ENCODE results near the gene FUT9.

The FUT9 gene

GRCh38 chr6:96066376-96066775 lies 50.6 kb downstream of the FUT9 start:
- Histone ChIP-seq H3K27ac (ENCODE audit: low read depth, low read length) (no peak overlapping the region), H3K36me3 (ENCODE audit: insufficient read depth, low read length) (no peaks in the 10 kb centered on the region), H3K4me3 (ENCODE audit: low read length) (no peak overlapping the region), H3K27me3 (ENCODE audit: insufficient read depth, low read length) (no peaks in the 10 kb centered on the region), H3K4me1 (ENCODE audit: insufficient read depth, low read length) (no peaks in the 10 kb centered on the region), H3K9ac (ENCODE audit: low read depth, low read length) (no peak overlapping the region), H3K9me3 (ENCODE audit: insufficient read depth, low read depth, low read length) (0 out of 2 replicates have a peak, but pooled peaks cover 2% of the 10 kb centered on the region)
- WGBS: 90% methylated on average over 1 of the region's 1 CpG

- H3K9me3 ChIP-seq (ENCODE audit: insufficient read depth, low read depth, low read length): no peaks in the 10 kb centered on the region
- WGBS: 95% methylated on average over 3 of the region's 3 CpGs
- no peaks in the 10 kb centered on the region for H3K27me3 ChIP-seq (ENCODE audit: insufficient read depth, low read length)
- H3K4me3 ChIP-seq (ENCODE audit: low read length): no peak overlapping the region
- no peak overlapping the region for H3K27ac ChIP-seq (ENCODE audit: low read depth, low read length)
- 0 out of 2 replicates have a peak, but pooled peaks cover 5% of the 10 kb centered on the region for H3K4me1 ChIP-seq (ENCODE audit: insufficient read depth, low read length)
- H3K9ac ChIP-seq (ENCODE audit: low read depth, low read length): no peak overlapping the region
- H3K36me3 ChIP-seq (ENCODE audit: insufficient read depth, low read length): no peaks in the 10 kb centered on the region
Observed at GRCh38 chr6:96073555-96073954, 57.8 kb downstream of the FUT9 start.

GRCh38 chr6:96074006-96074405 lies 58.2 kb downstream of the FUT9 start:
- H3K36me3 ChIP-seq (ENCODE audit: insufficient read depth, low read length): no peaks in the 10 kb centered on the region

GRCh38 chr6:96075826-96076225 lies 60.1 kb downstream of the FUT9 start:
- H3K27me3 ChIP-seq (ENCODE audit: insufficient read depth, low read length): no peaks in the 10 kb centered on the region
- 0 out of 2 replicates have a peak, but pooled peaks cover 5% of the 10 kb centered on the region for H3K4me1 ChIP-seq (ENCODE audit: insufficient read depth, low read length)
- H3K27ac ChIP-seq (ENCODE audit: low read depth, low read length): no peak overlapping the region
- no peaks in the 10 kb centered on the region for H3K9me3 ChIP-seq (ENCODE audit: insufficient read depth, low read depth, low read length)
- no peak overlapping the region for H3K4me3 ChIP-seq (ENCODE audit: low read length)
- no peak overlapping the region for H3K9ac ChIP-seq (ENCODE audit: low read depth, low read length)
- WGBS: no CpG with 5 or more reads among the region's 1 CpG
- no peaks in the 10 kb centered on the region for H3K36me3 ChIP-seq (ENCODE audit: insufficient read depth, low read length)

More at GRCh38 chr6:96074006-96074405, 58.2 kb downstream of the FUT9 start:
- 70% methylated on average over 3 of the region's 3 CpGs for WGBS
- no peak overlapping the region for H3K4me3 ChIP-seq (ENCODE audit: low read length)
- no peaks in the 10 kb centered on the region for H3K9me3 ChIP-seq (ENCODE audit: insufficient read depth, low read depth, low read length)
- 0 out of 2 replicates have a peak, but pooled peaks cover 5% of the 10 kb centered on the region for H3K4me1 ChIP-seq (ENCODE audit: insufficient read depth, low read length)
- H3K27me3 ChIP-seq (ENCODE audit: insufficient read depth, low read length): no peaks in the 10 kb centered on the region
- H3K9ac ChIP-seq (ENCODE audit: low read depth, low read length): no peak overlapping the region
- no peak overlapping the region for H3K27ac ChIP-seq (ENCODE audit: low read depth, low read length)

- H3K27me3 ChIP-seq (ENCODE audit: insufficient read depth, low read length): no peaks in the 10 kb centered on the region
- no peaks in the 10 kb centered on the region for H3K36me3 ChIP-seq (ENCODE audit: insufficient read depth, low read length)
- no peak overlapping the region for H3K4me3 ChIP-seq (ENCODE audit: low read length)
- WGBS: 91% methylated on average over 3 of the region's 3 CpGs
- H3K27ac ChIP-seq (ENCODE audit: low read depth, low read length): no peak overlapping the region
- H3K4me1 ChIP-seq (ENCODE audit: insufficient read depth, low read length): no peaks in the 10 kb centered on the region
- H3K9me3 ChIP-seq (ENCODE audit: insufficient read depth, low read depth, low read length): no peaks in the 10 kb centered on the region
- no peak overlapping the region for H3K9ac ChIP-seq (ENCODE audit: low read depth, low read length)
Observed at GRCh38 chr6:96086745-96087144, 71.0 kb downstream of the FUT9 start.

GRCh38 chr6:96089173-96089572 lies 73.4 kb downstream of the FUT9 start:
- Histone ChIP-seq H3K36me3 (ENCODE audit: insufficient read depth, low read length) (no peaks in the 10 kb centered on the region), H3K27ac (ENCODE audit: low read depth, low read length) (no peak overlapping the region), H3K4me3 (ENCODE audit: low read length) (no peak overlapping the region), H3K9ac (ENCODE audit: low read depth, low read length) (no peak overlapping the region), H3K27me3 (ENCODE audit: insufficient read depth, low read length) (no peaks in the 10 kb centered on the region), H3K4me1 (ENCODE audit: insufficient read depth, low read length) (no peaks in the 10 kb centered on the region), H3K9me3 (ENCODE audit: insufficient read depth, low read depth, low read length) (no peaks in the 10 kb centered on the region)
- 78% methylated on average over 1 of the region's 1 CpG for WGBS

- Histone ChIP-seq H3K27ac (ENCODE audit: low read depth, low read length) (no peak overlapping the region), H3K36me3 (ENCODE audit: insufficient read depth, low read length) (no peaks in the 10 kb centered on the region), H3K27me3 (ENCODE audit: insufficient read depth, low read length) (no peaks in the 10 kb centered on the region), H3K9ac (ENCODE audit: low read depth, low read length) (no peak overlapping the region), H3K4me3 (ENCODE audit: low read length) (no peak overlapping the region), H3K4me1 (ENCODE audit: insufficient read depth, low read length) (no peaks in the 10 kb centered on the region), H3K9me3 (ENCODE audit: insufficient read depth, low read depth, low read length) (no peaks in the 10 kb centered on the region)
- WGBS: 100% methylated on average over 1 of the region's 1 CpG
Observed at GRCh38 chr6:96094077-96094476, 78.3 kb downstream of the FUT9 start.

GRCh38 chr6:96099069-96099468 lies 83.3 kb downstream of the FUT9 start:
- H3K36me3 ChIP-seq (ENCODE audit: insufficient read depth, low read length): no peaks in the 10 kb centered on the region
- H3K9me3 ChIP-seq (ENCODE audit: insufficient read depth, low read depth, low read length): no peaks in the 10 kb centered on the region
- H3K27me3 ChIP-seq (ENCODE audit: insufficient read depth, low read length): no peaks in the 10 kb centered on the region
- H3K4me1 ChIP-seq (ENCODE audit: insufficient read depth, low read length): no peaks in the 10 kb centered on the region
- no peak overlapping the region for H3K4me3 ChIP-seq (ENCODE audit: low read length)
- H3K9ac ChIP-seq (ENCODE audit: low read depth, low read length): no peak overlapping the region
- no peak overlapping the region for H3K27ac ChIP-seq (ENCODE audit: low read depth, low read length)

GRCh38 chr6:96101564-96101963 lies 85.8 kb downstream of the FUT9 start:
- Histone ChIP-seq H3K27me3 (ENCODE audit: insufficient read depth, low read length) (no peaks in the 10 kb centered on the region), H3K36me3 (ENCODE audit: insufficient read depth, low read length) (no peaks in the 10 kb centered on the region), H3K9me3 (ENCODE audit: insufficient read depth, low read depth, low read length) (no peaks in the 10 kb centered on the region), H3K9ac (ENCODE audit: low read depth, low read length) (no peak overlapping the region), H3K4me3 (ENCODE audit: low read length) (no peak overlapping the region), H3K4me1 (ENCODE audit: insufficient read depth, low read length) (no peaks in the 10 kb centered on the region), H3K27ac (ENCODE audit: low read depth, low read length) (no peak overlapping the region)
- 94% methylated on average over 2 of the region's 2 CpGs for WGBS

GRCh38 chr6:96104910-96105309 lies 89.1 kb downstream of the FUT9 start:
- Histone ChIP-seq H3K27me3 (ENCODE audit: insufficient read depth, low read length) (no peaks in the 10 kb centered on the region), H3K9me3 (ENCODE audit: insufficient read depth, low read depth, low read length) (no peaks in the 10 kb centered on the region), H3K9ac (ENCODE audit: low read depth, low read length) (no peak overlapping the region), H3K27ac (ENCODE audit: low read depth, low read length) (no peak overlapping the region), H3K36me3 (ENCODE audit: insufficient read depth, low read length) (no peaks in the 10 kb centered on the region), H3K4me1 (ENCODE audit: insufficient read depth, low read length) (no peaks in the 10 kb centered on the region), H3K4me3 (ENCODE audit: low read length) (no peak overlapping the region)
- 97% methylated on average over 4 of the region's 4 CpGs for WGBS

GRCh38 chr6:96110878-96111277 lies 95.1 kb downstream of the FUT9 start:
- H3K9ac ChIP-seq (ENCODE audit: low read depth, low read length): no peak overlapping the region
- no peak overlapping the region for H3K27ac ChIP-seq (ENCODE audit: low read depth, low read length)
- H3K9me3 ChIP-seq (ENCODE audit: insufficient read depth, low read depth, low read length): no peaks in the 10 kb centered on the region
- no peaks in the 10 kb centered on the region for H3K36me3 ChIP-seq (ENCODE audit: insufficient read depth, low read length)
- H3K4me3 ChIP-seq (ENCODE audit: low read length): no peak overlapping the region
- no peaks in the 10 kb centered on the region; the same call in 1 of the 2 replicates for H3K4me1 ChIP-seq (ENCODE audit: insufficient read depth, low read length)
- H3K27me3 ChIP-seq (ENCODE audit: insufficient read depth, low read length): no peaks in the 10 kb centered on the region
- 93% methylated on average over 1 of the region's 2 CpGs for WGBS

- Histone ChIP-seq H3K4me3 (ENCODE audit: low read length) (no peak overlapping the region), H3K36me3 (ENCODE audit: insufficient read depth, low read length) (no peaks in the 10 kb centered on the region), H3K27me3 (ENCODE audit: insufficient read depth, low read length) (no peaks in the 10 kb centered on the region), H3K9ac (ENCODE audit: low read depth, low read length) (no peak overlapping the region), H3K4me1 (ENCODE audit: insufficient read depth, low read length) (no peaks in the 10 kb centered on the region), H3K27ac (ENCODE audit: low read depth, low read length) (no peak overlapping the region), H3K9me3 (ENCODE audit: insufficient read depth, low read depth, low read length) (no peaks in the 10 kb centered on the region)
- WGBS: no CpG with 5 or more reads among the region's 1 CpG
Observed at GRCh38 chr6:96116674-96117073, 100.9 kb downstream of the FUT9 start.

Data from HUES64 (cell line).